DOHH2 (cell line): Measurements from ENCODE around the gene SIRT3.

Experiments used
- H3F3A ChIP-seq: fragments of 200-600 bp; sonication (generic), shearing (Covaris generic); 2 replicates; pipeline ENCODE4 v1.6.0; 2016; ENCODE audit warnings: antibody characterized with exemption, mild to moderate bottlenecking; ENCODE audit not compliant: control insufficient read depth, insufficient read depth
- H3K27ac ChIP-seq: fragments of 200-600 bp; sonication (generic); 2 replicates; pipeline ENCODE4 v1.5.1; 2014; ENCODE audit warnings: low read depth, mild to moderate bottlenecking, low read length, moderate library complexity
- H3K27me3 ChIP-seq: fragments of 200-600 bp; sonication (generic); 2 replicates; pipeline ENCODE4 v1.6.1; 2014; ENCODE audit warnings: mild to moderate bottlenecking, low read length, mixed read lengths; ENCODE audit not compliant: control insufficient read depth
- H3K36me3 ChIP-seq: fragments of 200-600 bp; sonication (generic); 2 replicates; pipeline ENCODE4 v1.6.1; 2014; ENCODE audit warnings: mild to moderate bottlenecking, low read length, moderate library complexity, mixed read lengths; ENCODE audit not compliant: control insufficient read depth
- H3K4me1 ChIP-seq: fragments of 200-600 bp; sonication (generic); 2 replicates; pipeline ENCODE4 v1.6.1; 2014; ENCODE audit warnings: mild to moderate bottlenecking, low read length, mixed read lengths; ENCODE audit not compliant: control insufficient read depth
- H3K4me2 ChIP-seq: fragments of 200-600 bp; sonication (generic); 2 replicates; pipeline ENCODE4 v1.6.0; 2014; ENCODE audit warnings: mild to moderate bottlenecking, low read length, moderate library complexity
- H3K4me3 ChIP-seq: fragments of 200-600 bp; sonication (generic); 2 replicates; pipeline ENCODE4 v1.5.1; 2014; ENCODE audit warnings: mild to moderate bottlenecking, low read length, mixed read lengths
- H3K79me2 ChIP-seq: fragments of 200-600 bp; sonication (generic); 2 replicates; pipeline ENCODE4 v1.6.1; 2014; ENCODE audit warnings: mild to moderate bottlenecking, low read length, mixed read lengths; ENCODE audit not compliant: control insufficient read depth
- H3K9me2 ChIP-seq: fragments of 200-600 bp; sonication (generic); replicated peaks from 2 replicates; pipeline ENCODE4 v1.6.1; 2014; ENCODE audit warnings: mild to moderate bottlenecking, low read length, mixed read lengths; ENCODE audit not compliant: control insufficient read depth
- H3K9me3 ChIP-seq: fragments of 200-600 bp; sonication (generic); 2 replicates; pipeline ENCODE4 v1.6.1; 2014; ENCODE audit warnings: antibody characterized with exemption, low read length, mixed read lengths; ENCODE audit not compliant: control insufficient read depth, insufficient read depth
- H4K20me1 ChIP-seq: fragments of 200-600 bp; sonication (generic); 2 replicates; pipeline ENCODE4 v1.6.0; 2014; ENCODE audit warnings: low read depth, mild to moderate bottlenecking, antibody characterized with exemption, low read length, moderate library complexity; ENCODE audit not compliant: control insufficient read depth, insufficient read depth
- EZH2phosphoT487 ChIP-seq: fragments of 200-600 bp; sonication (generic); IDR thresholded peaks from 2 replicates; pipeline ENCODE4 v1.6.1; 2017; ENCODE audit warnings: borderline replicate concordance, mild to moderate bottlenecking, antibody characterized with exemption, low read length, moderate library complexity, mixed read lengths
- TF ChIP-seq, protein P1 (sequence below): fragments of 200-600 bp; sonication (generic); IDR thresholded peaks from one replicate; pipeline ENCODE4 v1.5.1; 2014; ENCODE audit warnings: antibody characterized with exemption, mild to moderate bottlenecking, low read depth, low read length; ENCODE audit not compliant: poor library complexity, severe bottlenecking

The SIRT3 gene

DNA sequence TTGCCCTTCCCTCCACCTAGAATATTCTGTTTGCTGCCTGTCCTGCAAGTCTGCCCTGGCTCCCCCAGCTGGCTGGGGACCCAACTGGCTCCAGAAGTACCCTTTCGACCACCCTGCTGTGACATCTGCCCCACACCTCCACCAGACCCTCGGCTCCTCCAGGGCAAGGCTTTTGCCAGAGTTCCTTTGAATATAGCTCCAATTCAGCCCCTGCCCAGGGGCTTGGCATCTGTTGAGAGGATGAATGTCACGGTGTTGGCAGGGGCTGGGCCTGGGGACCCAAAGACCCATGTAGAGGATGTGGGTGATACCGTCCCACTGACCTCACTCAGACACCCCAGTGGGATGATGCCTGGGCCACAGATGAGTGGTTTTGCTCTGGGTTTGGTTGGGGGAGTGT, 46.0 kb upstream of the SIRT3 start:
- TF ChIP-seq EZH2phosphoT487: no peak
- TF ChIP-seq, protein P1, sequence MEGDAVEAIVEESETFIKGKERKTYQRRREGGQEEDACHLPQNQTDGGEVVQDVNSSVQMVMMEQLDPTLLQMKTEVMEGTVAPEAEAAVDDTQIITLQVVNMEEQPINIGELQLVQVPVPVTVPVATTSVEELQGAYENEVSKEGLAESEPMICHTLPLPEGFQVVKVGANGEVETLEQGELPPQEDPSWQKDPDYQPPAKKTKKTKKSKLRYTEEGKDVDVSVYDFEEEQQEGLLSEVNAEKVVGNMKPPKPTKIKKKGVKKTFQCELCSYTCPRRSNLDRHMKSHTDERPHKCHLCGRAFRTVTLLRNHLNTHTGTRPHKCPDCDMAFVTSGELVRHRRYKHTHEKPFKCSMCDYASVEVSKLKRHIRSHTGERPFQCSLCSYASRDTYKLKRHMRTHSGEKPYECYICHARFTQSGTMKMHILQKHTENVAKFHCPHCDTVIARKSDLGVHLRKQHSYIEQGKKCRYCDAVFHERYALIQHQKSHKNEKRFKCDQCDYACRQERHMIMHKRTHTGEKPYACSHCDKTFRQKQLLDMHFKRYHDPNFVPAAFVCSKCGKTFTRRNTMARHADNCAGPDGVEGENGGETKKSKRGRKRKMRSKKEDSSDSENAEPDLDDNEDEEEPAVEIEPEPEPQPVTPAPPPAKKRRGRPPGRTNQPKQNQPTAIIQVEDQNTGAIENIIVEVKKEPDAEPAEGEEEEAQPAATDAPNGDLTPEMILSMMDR: no peak
- H3F3A ChIP-seq: no peaks in the 10 kb centered on the region
- H3K36me3 ChIP-seq: no peaks in the 10 kb centered on the region
- no peaks in the 10 kb centered on the region for H3K9me2 ChIP-seq
- H3K27me3 ChIP-seq: peaks cover 5% of the 10 kb centered on the region
- H3K79me2 ChIP-seq: no peaks in the 10 kb centered on the region
- H3K27ac ChIP-seq: no peak overlapping the region
- no peaks in the 10 kb centered on the region for H4K20me1 ChIP-seq
- peaks cover 10% of the 10 kb centered on the region for H3K4me1 ChIP-seq
- no peak overlapping the region for H3K4me3 ChIP-seq
- no peak overlapping the region for H3K4me2 ChIP-seq
- no peaks in the 10 kb centered on the region for H3K9me3 ChIP-seq

DNA sequence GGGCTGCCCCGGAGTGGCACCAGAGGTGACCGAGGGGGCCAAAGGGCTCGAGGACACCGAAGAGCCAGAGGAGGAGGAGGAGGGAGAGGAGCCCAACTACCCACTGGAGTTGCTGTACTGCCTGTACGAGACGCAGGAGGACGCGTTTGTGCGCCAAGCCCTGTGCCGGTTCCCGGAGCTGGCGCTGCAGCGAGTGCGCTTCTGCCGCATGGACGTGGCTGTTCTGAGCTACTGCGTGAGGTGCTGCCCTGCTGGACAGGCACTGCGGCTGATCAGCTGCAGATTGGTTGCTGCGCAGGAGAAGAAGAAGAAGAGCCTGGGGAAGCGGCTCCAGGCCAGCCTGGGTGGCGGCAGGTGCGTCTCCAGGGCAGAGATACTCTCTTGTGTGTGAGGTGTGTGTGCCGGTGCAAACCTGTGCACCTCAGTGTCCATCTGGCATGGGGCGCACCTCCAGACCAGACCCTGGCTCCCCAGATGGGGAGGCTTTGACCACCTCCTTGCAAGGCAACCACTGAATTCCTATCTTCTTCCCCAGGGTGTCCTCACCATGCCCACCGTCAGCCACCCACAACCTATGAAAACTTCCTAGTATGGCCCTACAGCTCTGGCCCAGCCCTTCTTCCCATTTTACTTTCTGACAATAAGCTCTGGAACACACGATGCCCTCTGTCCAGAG, 45.5 kb upstream of the SIRT3 start:
- Histone ChIP-seq H3K9me3 (peaks cover 4% of the 10 kb centered on the region), H4K20me1 (no peaks in the 10 kb centered on the region), H3K36me3 (no peaks in the 10 kb centered on the region), H3F3A (no peaks in the 10 kb centered on the region), H3K4me2 (no peak overlapping the region), H3K79me2 (no peaks in the 10 kb centered on the region), H3K4me1 (peaks cover 7% of the 10 kb centered on the region), H3K9me2 (no peaks in the 10 kb centered on the region), H3K4me3 (no peak overlapping the region), H3K27ac (no peak overlapping the region), H3K27me3 (peaks cover 2% of the 10 kb centered on the region; the same call in 1 of the 2 replicates)
- no peak for TF ChIP-seq EZH2phosphoT487
- TF ChIP-seq, protein P1: no peak

DNA sequence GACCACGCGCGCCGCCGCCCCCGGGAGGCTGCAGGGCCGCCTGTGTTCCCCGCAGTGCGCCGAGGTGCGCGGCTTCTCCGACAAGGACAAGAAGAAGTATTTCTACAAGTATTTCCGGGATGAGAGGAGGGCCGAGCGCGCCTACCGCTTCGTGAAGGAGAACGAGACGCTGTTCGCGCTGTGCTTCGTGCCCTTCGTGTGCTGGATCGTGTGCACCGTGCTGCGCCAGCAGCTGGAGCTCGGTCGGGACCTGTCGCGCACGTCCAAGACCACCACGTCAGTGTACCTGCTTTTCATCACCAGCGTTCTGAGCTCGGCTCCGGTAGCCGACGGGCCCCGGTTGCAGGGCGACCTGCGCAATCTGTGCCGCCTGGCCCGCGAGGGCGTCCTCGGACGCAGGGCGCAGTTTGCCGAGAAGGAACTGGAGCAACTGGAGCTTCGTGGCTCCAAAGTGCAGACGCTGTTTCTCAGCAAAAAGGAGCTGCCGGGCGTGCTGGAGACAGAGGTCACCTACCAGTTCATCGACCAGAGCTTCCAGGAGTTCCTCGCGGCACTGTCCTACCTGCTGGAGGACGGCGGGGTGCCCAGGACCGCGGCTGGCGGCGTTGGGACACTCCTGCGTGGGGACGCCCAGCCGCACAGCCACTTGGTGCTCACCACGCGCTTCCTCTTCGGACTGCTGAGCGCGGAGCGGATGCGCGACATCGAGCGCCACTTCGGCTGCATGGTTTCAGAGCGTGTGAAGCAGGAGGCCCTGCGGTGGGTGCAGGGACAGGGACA, 44.8 kb upstream of the SIRT3 start:
- H4K20me1 ChIP-seq: no peaks in the 10 kb centered on the region
- no peak overlapping the region for H3K4me2 ChIP-seq
- H3K27me3 ChIP-seq: peaks cover 2% of the 10 kb centered on the region; the same call in 1 of the 2 replicates

More for the DNA sequence above, 44.8 kb upstream of the SIRT3 start:
- Histone ChIP-seq H3K27ac (no peak overlapping the region), H3F3A (no peaks in the 10 kb centered on the region), H3K36me3 (no peaks in the 10 kb centered on the region), H3K79me2 (no peaks in the 10 kb centered on the region), H3K4me1 (peaks cover 7% of the 10 kb centered on the region), H3K9me3 (peaks cover 9% of the 10 kb centered on the region), H3K4me3 (no peak overlapping the region), H3K9me2 (no peaks in the 10 kb centered on the region)
- TF ChIP-seq, protein P1: no peak
- no peak for TF ChIP-seq EZH2phosphoT487
